TTC549 (cell line): ENCODE measurements around the gene PRKCD.

Source experiments
- FAIRE-seq: peaks from 2 replicates; lab custom pipeline; 2012; peaks lifted over from hg19 to GRCh38; lab: Jason Lieb, UNC

The PRKCD gene

GRCh38 chr3:53234130-53234840 is 73.3 kb downstream of the PRKCD start:
- FAIRE-seq = no peak

- no peak for FAIRE-seq
These were observed 73.8 kb downstream of the PRKCD start for GRCh38 chr3:53234841-53235232.

- FAIRE-seq = no peak
These were observed 74.5 kb downstream of the PRKCD start for GRCh38 chr3:53235545-53235944.

GRCh38 chr3:53236112-53236841 is 75.3 kb downstream of the PRKCD start:
- FAIRE-seq = no peak

GRCh38 chr3:53238051-53238850 is 77.2 kb downstream of the PRKCD start:
- no peak for FAIRE-seq

- FAIRE-seq = no peak
These were observed 77.9 kb downstream of the PRKCD start for GRCh38 chr3:53238886-53239285.

- FAIRE-seq = no peak
These were observed 78.8 kb downstream of the PRKCD start for GRCh38 chr3:53239800-53240199.

- no peak for FAIRE-seq
These were observed 80.3 kb downstream of the PRKCD start for GRCh38 chr3:53240989-53241972.

- no peak for FAIRE-seq
These were observed 81.1 kb downstream of the PRKCD start for GRCh38 chr3:53242155-53242554.
